Measurements from ENCODE around the gene TRH. TPM values are rescaled to one million over a fixed set of nuclear protein-coding genes. Genes with fewer than 3 reads are reported as not detected.

TRH gene, protein sequence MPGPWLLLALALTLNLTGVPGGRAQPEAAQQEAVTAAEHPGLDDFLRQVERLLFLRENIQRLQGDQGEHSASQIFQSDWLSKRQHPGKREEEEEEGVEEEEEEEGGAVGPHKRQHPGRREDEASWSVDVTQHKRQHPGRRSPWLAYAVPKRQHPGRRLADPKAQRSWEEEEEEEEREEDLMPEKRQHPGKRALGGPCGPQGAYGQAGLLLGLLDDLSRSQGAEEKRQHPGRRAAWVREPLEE
- under 0.01 TPM in 2 replicates for total RNA-seq

DNA sequence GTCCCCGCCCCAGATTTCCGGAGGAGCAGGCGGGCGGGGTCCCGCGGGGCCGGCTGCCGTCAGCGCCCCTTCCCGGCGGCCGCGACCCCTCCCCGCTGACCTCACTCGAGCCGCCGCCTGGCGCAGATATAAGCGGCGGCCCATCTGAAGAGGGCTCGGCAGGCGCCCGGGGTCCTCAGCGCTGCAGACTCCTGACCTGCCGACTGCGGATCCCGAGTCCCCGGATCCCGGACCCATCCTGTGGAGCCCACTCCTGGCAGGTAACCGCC lies at the start of gene TRH:
TRH (plus strand) TSS at position 157 of the 269 bp plus-strand sequence. CDS start 1,097 bp downstream, outside the sequence.
- no peaks in the 10 kb centered on the region for H3K9me3 ChIP-seq (ENCODE audit: low read depth, low read length)
- peak within 1 kb of the TSS; percentile 65 for H3K4me3 ChIP-seq (ENCODE audit: insufficient read depth, low read length)
- TF ChIP-seq, protein P1, sequence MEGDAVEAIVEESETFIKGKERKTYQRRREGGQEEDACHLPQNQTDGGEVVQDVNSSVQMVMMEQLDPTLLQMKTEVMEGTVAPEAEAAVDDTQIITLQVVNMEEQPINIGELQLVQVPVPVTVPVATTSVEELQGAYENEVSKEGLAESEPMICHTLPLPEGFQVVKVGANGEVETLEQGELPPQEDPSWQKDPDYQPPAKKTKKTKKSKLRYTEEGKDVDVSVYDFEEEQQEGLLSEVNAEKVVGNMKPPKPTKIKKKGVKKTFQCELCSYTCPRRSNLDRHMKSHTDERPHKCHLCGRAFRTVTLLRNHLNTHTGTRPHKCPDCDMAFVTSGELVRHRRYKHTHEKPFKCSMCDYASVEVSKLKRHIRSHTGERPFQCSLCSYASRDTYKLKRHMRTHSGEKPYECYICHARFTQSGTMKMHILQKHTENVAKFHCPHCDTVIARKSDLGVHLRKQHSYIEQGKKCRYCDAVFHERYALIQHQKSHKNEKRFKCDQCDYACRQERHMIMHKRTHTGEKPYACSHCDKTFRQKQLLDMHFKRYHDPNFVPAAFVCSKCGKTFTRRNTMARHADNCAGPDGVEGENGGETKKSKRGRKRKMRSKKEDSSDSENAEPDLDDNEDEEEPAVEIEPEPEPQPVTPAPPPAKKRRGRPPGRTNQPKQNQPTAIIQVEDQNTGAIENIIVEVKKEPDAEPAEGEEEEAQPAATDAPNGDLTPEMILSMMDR (IDR thresholded peaks at IDR 0.05; ENCODE audit: extremely low read depth, low read depth, low read length), result no peak
- H3K4me1 ChIP-seq (ENCODE audit: insufficient read depth, low read length), result peaks cover 9% of the 10 kb centered on the region
- peaks cover 11% of the 10 kb centered on the region for H3K36me3 ChIP-seq (ENCODE audit: insufficient read depth, low read length)
- H3K4me2 ChIP-seq (ENCODE audit: insufficient read depth, low read length), result peak within 1 kb of the TSS; percentile 80
- peaks cover 10% of the 10 kb centered on the region for H3K79me2 ChIP-seq (ENCODE audit: insufficient read depth, low read length)
- no peak for DNase-seq (ENCODE audit: insufficient read length, low spot score, missing footprints)
- peaks cover 3% of the 10 kb centered on the region for H4K20me1 ChIP-seq (ENCODE audit: insufficient read depth, low read length)
- peak within 1 kb of the TSS; percentile 49 for H3K27ac ChIP-seq (ENCODE audit: low read depth, low read length)
- peak within 1 kb of the TSS; percentile 70 for H2AFZ ChIP-seq (ENCODE audit: low read length)
- peaks cover 10% of the 10 kb centered on the region for H3K27me3 ChIP-seq (ENCODE audit: insufficient read depth, low read length)

GRCh38 chr3:129927072-129927471 lies 47.4 kb upstream of the TRH start:
- peak; percentile 71 for DNase-seq (ENCODE audit: insufficient read length, low spot score, missing footprints)
- H3K4me2 ChIP-seq (ENCODE audit: insufficient read depth, low read length), result peak overlapping the region; percentile 48
- no peak overlapping the region for H3K27ac ChIP-seq (ENCODE audit: low read depth, low read length)
- H4K20me1 ChIP-seq (ENCODE audit: insufficient read depth, low read length), result no peaks in the 10 kb centered on the region
- H3K27me3 ChIP-seq (ENCODE audit: insufficient read depth, low read length), result no peaks in the 10 kb centered on the region
- H3K79me2 ChIP-seq (ENCODE audit: insufficient read depth, low read length), result no peaks in the 10 kb centered on the region
- peak overlapping the region; percentile 57 for H2AFZ ChIP-seq (ENCODE audit: low read length)
- no peaks in the 10 kb centered on the region for H3K4me1 ChIP-seq (ENCODE audit: insufficient read depth, low read length)
- TF ChIP-seq, protein P1 (IDR thresholded peaks at IDR 0.05; ENCODE audit: extremely low read depth, low read depth, low read length), result no peak
- H3K9me3 ChIP-seq (ENCODE audit: low read depth, low read length), result peaks cover 12% of the 10 kb centered on the region
- H3K4me3 ChIP-seq (ENCODE audit: insufficient read depth, low read length), result peak overlapping the region; percentile 7
- no peaks in the 10 kb centered on the region for H3K36me3 ChIP-seq (ENCODE audit: insufficient read depth, low read length)

DNA sequence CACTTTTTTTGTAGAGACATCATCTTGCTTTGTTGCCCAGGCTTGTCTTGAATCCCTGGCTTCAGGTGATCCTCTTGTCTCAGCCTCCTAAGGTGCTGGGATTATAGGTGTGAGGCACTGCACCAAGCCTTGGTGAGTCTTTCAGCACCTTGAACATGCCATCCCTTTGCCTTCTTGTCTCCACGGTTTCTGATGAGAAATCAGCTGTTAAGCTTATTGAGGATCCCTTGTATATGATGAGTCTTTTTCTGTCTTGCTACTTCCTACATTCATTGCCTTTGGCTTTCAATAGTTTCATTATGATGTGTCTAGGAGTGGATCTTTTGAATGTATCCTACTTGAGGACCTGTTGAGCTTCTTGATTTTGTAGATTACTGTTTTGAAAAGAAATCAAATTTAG lies 45.1 kb upstream of the TRH start:
- no peak overlapping the region for H3K4me3 ChIP-seq (ENCODE audit: insufficient read depth, low read length)
- no peak overlapping the region for H3K4me2 ChIP-seq (ENCODE audit: insufficient read depth, low read length)
- TF ChIP-seq, protein P1 (IDR thresholded peaks at IDR 0.05; ENCODE audit: extremely low read depth, low read depth, low read length), result no peak
- H3K27me3 ChIP-seq (ENCODE audit: insufficient read depth, low read length), result no peaks in the 10 kb centered on the region
- H3K4me1 ChIP-seq (ENCODE audit: insufficient read depth, low read length), result peaks cover 4% of the 10 kb centered on the region
- H3K79me2 ChIP-seq (ENCODE audit: insufficient read depth, low read length), result no peaks in the 10 kb centered on the region
- no peak for DNase-seq (ENCODE audit: insufficient read length, low spot score, missing footprints)
- H3K9me3 ChIP-seq (ENCODE audit: low read depth, low read length), result peaks cover 12% of the 10 kb centered on the region
- no peaks in the 10 kb centered on the region for H4K20me1 ChIP-seq (ENCODE audit: insufficient read depth, low read length)
- no peak overlapping the region for H2AFZ ChIP-seq (ENCODE audit: low read length)
- no peak overlapping the region for H3K27ac ChIP-seq (ENCODE audit: low read depth, low read length)
- H3K36me3 ChIP-seq (ENCODE audit: insufficient read depth, low read length), result no peaks in the 10 kb centered on the region

GRCh38 chr3:129933471-129933870 lies 41.0 kb upstream of the TRH start:
- TF ChIP-seq, protein P1 (IDR thresholded peaks at IDR 0.05; ENCODE audit: extremely low read depth, low read depth, low read length), result no peak
- no peaks in the 10 kb centered on the region for H3K36me3 ChIP-seq (ENCODE audit: insufficient read depth, low read length)
- H3K9me3 ChIP-seq (ENCODE audit: low read depth, low read length), result peaks cover 12% of the 10 kb centered on the region
- no peak overlapping the region for H2AFZ ChIP-seq (ENCODE audit: low read length)
- no peak for DNase-seq (ENCODE audit: insufficient read length, low spot score, missing footprints)
- H3K79me2 ChIP-seq (ENCODE audit: insufficient read depth, low read length), result no peaks in the 10 kb centered on the region
- no peak overlapping the region for H3K4me3 ChIP-seq (ENCODE audit: insufficient read depth, low read length)
- H3K4me2 ChIP-seq (ENCODE audit: insufficient read depth, low read length), result no peak overlapping the region
- no peaks in the 10 kb centered on the region for H4K20me1 ChIP-seq (ENCODE audit: insufficient read depth, low read length)
- H3K4me1 ChIP-seq (ENCODE audit: insufficient read depth, low read length), result peaks cover 5% of the 10 kb centered on the region
- no peaks in the 10 kb centered on the region for H3K27me3 ChIP-seq (ENCODE audit: insufficient read depth, low read length)
- H3K27ac ChIP-seq (ENCODE audit: low read depth, low read length), result no peak overlapping the region
